MM.1S (cell line): Measurements from ENCODE around the gene XPO6.

Experiments used
- CTCF ChIP-seq: fragments of 300-600 bp; sonication (generic); IDR thresholded peaks from 2 replicates; pipeline ENCODE4 v1.5.1; 2016; ENCODE audit warnings: antibody characterized with exemption, low read length, mixed read lengths
- EZH2 ChIP-seq: fragments of 300-600 bp; sonication (generic); optimal IDR thresholded peaks from 2 replicates; pipeline ENCODE3; 2017; ENCODE audit warnings: low read depth, mild to moderate bottlenecking, antibody characterized with exemption, low read length, mixed read lengths

DNA sequence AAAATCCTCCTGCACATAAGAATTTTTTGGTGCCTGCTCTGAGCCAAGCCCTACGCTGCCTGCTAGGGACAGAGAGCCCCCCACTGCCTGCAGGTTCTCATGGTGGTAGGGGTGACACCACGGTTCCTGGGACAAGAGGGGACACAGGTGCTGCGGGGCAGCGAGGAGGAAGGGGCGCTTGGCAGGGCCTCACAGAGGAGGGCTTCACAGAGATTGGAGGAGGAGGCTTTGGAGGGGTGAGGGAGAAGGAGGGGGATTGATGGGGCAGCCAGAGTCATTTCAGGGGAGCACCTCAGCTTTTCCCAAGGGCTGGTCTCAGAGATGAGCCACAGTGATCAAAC, 118.4 kb downstream of the XPO6 start:
- TF ChIP-seq CTCF: no peak
- no peak for TF ChIP-seq EZH2
